Esophagus squamous epithelium (tissue), 5 donors: ENCODE results near the gene AGR2. TPM values are rescaled to one million over a fixed set of nuclear protein-coding genes. Genes with fewer than 3 reads are reported as not detected.

Source experiments
- DNase-seq: peaks from one replicate; lab custom pipeline; 2025; lab: John Stamatoyannopoulos, UW
- H3K27ac ChIP-seq, 4 donors: fragments of 200-600 bp; sonication (generic); one replicate each; pipeline ENCODE4 v1.5.1; 2016 to 2019; ENCODE audit warnings: mild to moderate bottlenecking in 1 of 4
- H3K27me3 ChIP-seq, 4 donors: fragments of 200-600 bp; sonication (generic); 1 replicate in 3 of 4; 2 replicates in 1 of 4; pipeline versions ENCODE4 v1.5.1 to v1.6.0; 2017 to 2021; ENCODE audit warnings: antibody characterized with exemption in 1 of 4
- H3K36me3 ChIP-seq, 3 donors: fragments of 200-600 bp; sonication (generic); one replicate each; pipeline ENCODE4 v1.5.1; 2016 to 2019
- H3K4me1 ChIP-seq, 3 donors: fragments of 200-600 bp; sonication (generic); one replicate each; pipeline ENCODE4 v1.5.1; 2017 to 2019
- H3K4me3 ChIP-seq, 4 donors: fragments of 200-600 bp; sonication (generic); 1 replicate in 3 of 4; 2 replicates in 1 of 4; pipeline ENCODE4 v1.5.1; 2016 to 2019; ENCODE audit warnings: mild to moderate bottlenecking in 2 of 4, moderate library complexity in 1 of 4
- H3K9me3 ChIP-seq, 3 donors: fragments of 200-600 bp; sonication (generic); one replicate each; pipeline ENCODE4 v1.5.1; 2016 to 2019
- CTCF ChIP-seq, 6 experiments: fragments of 450-650 bp in 4 of 6; fragments of 200-600 bp in 2 of 6; sonication (generic) in 2 of 6; IDR thresholded peaks; one replicate each; pipeline ENCODE4 v1.5.1; 2016 to 2019; ENCODE audit warnings: antibody characterized with exemption in 6 of 6, mild to moderate bottlenecking in 4 of 6, moderate library complexity in 4 of 6
- POLR2A ChIP-seq, 4 donors: fragments of 450-650 bp; IDR thresholded peaks; one replicate each; pipeline ENCODE4 v1.6.1; 2017; ENCODE audit warnings: antibody characterized with exemption in 4 of 4, mild to moderate bottlenecking in 4 of 4, moderate library complexity in 3 of 4
- WGBS, 2 donors: methylation state at CpG; one replicate each; pipeline ENCODE4 v1.1.5; 2018; 5-methylcytosine and 5-hydroxymethylcytosine counted together
- intact Hi-C: fragments of 100-400 bp; cut with DNase I; formaldehyde crosslinking; loops from one replicate; pipeline ENCODE4 v1.15.0; 2022
- total RNA-seq, 4 donors: library from RNA; depleted of rRNA; stranded (reverse); fragments of >200 nt; gene quantifications; one replicate each; pipeline ENCODE4 v1.1.0, GENCODE V29; 2016
- donor health status: DM: yes; HTN: yes; CAD: no.

AGR2 gene
- total RNA-seq, 4 donors from 2014 or later = 1.6 to 12.4 (median 3.9) TPM

GRCh38 chr7:16839646-16840045 lies 34.8 kb upstream of the AGR2 start:
- intact Hi-C loops = no loop called here
- H3K4me3 ChIP-seq = no peak overlapping the region
- WGBS, 2 donors = 39 to 47% methylated on average over 2 of the region's 2 CpGs
- no peaks in the 10 kb centered on the region for H3K36me3 ChIP-seq
- no peaks in the 10 kb centered on the region for H3K27me3 ChIP-seq
- no peak overlapping the region for H3K27ac ChIP-seq
- no peaks in the 10 kb centered on the region for H3K4me1 ChIP-seq
- no peaks in the 10 kb centered on the region for H3K9me3 ChIP-seq
- no peak for DNase-seq
- TF ChIP-seq POLR2A (IDR thresholded peaks at IDR 0.05) = no peak
- no peak for TF ChIP-seq CTCF (IDR thresholded peaks at IDR 0.05)

GRCh38 chr7:16838891-16839290 lies 34.1 kb upstream of the AGR2 start:
- DNase-seq = no peak
- H3K9me3 ChIP-seq = no peaks in the 10 kb centered on the region
- H3K27me3 ChIP-seq = no peaks in the 10 kb centered on the region
- H3K27ac ChIP-seq = no peak overlapping the region
- intact Hi-C loops = no loop called here
- H3K36me3 ChIP-seq = no peaks in the 10 kb centered on the region
- no peaks in the 10 kb centered on the region for H3K4me1 ChIP-seq
- H3K4me3 ChIP-seq = no peak overlapping the region
- 65 to 70% methylated on average over 1 of the region's 1 CpG for WGBS, 2 donors
- no peak for TF ChIP-seq CTCF (IDR thresholded peaks at IDR 0.05)
- TF ChIP-seq POLR2A (IDR thresholded peaks at IDR 0.05) = no peak

- H3K27ac ChIP-seq = no peak overlapping the region
- H3K4me3 ChIP-seq = no peak overlapping the region
- H3K4me1 ChIP-seq = no peaks in the 10 kb centered on the region
- H3K27me3 ChIP-seq = no peaks in the 10 kb centered on the region
- no peak for DNase-seq
- no peaks in the 10 kb centered on the region for H3K36me3 ChIP-seq
- no peaks in the 10 kb centered on the region for H3K9me3 ChIP-seq
- TF ChIP-seq CTCF (IDR thresholded peaks at IDR 0.05) (no peak), POLR2A (IDR thresholded peaks at IDR 0.05) (no peak)
- intact Hi-C loops = no loop called here
- WGBS, 2 donors = 67 to 74% methylated on average over 3 of the region's 3 CpGs
Measured at GRCh38 chr7:16838386-16838785, 33.6 kb upstream of the AGR2 start.

- no peak overlapping the region for H3K27ac ChIP-seq
- no peaks in the 10 kb centered on the region for H3K36me3 ChIP-seq
- H3K9me3 ChIP-seq = no peaks in the 10 kb centered on the region
- H3K27me3 ChIP-seq = no peaks in the 10 kb centered on the region
- no peak for TF ChIP-seq CTCF (IDR thresholded peaks at IDR 0.05)
- TF ChIP-seq POLR2A (IDR thresholded peaks at IDR 0.05) = no peak
- DNase-seq = no peak
- WGBS, 2 donors = 76 to 98% methylated on average over 5 of the region's 5 CpGs
- intact Hi-C loops = no loop called here
- no peak overlapping the region for H3K4me3 ChIP-seq
- no peaks in the 10 kb centered on the region for H3K4me1 ChIP-seq
Measured at GRCh38 chr7:16836481-16836880, 31.7 kb upstream of the AGR2 start.

GRCh38 chr7:16833373-16833772 lies 28.6 kb upstream of the AGR2 start:
- Histone ChIP-seq H3K36me3 (no peaks in the 10 kb centered on the region), H3K27ac (no peak overlapping the region), H3K4me1 (no peaks in the 10 kb centered on the region), H3K9me3 (no peaks in the 10 kb centered on the region), H3K27me3 (no peaks in the 10 kb centered on the region), H3K4me3 (no peak overlapping the region)
- WGBS, 2 donors = 82 to 100% methylated on average over 1 of the region's 1 CpG
- DNase-seq = no peak
- intact Hi-C loops = no loop called here
- TF ChIP-seq CTCF (IDR thresholded peaks at IDR 0.05) (no peak), POLR2A (IDR thresholded peaks at IDR 0.05) (no peak)
